Measurements from ENCODE around the gene COL4A2. TPM values are rescaled to one million over a fixed set of nuclear protein-coding genes. Genes with fewer than 3 reads are reported as not detected.
A peak's percentile ranks its signal among the peaks of the same experiment; 100 is the strongest.

The COL4A2 gene
- total and polyA plus RNA-seq, 4 donors, result 8.0 to 45.2 (median 40.3) TPM

DNA sequence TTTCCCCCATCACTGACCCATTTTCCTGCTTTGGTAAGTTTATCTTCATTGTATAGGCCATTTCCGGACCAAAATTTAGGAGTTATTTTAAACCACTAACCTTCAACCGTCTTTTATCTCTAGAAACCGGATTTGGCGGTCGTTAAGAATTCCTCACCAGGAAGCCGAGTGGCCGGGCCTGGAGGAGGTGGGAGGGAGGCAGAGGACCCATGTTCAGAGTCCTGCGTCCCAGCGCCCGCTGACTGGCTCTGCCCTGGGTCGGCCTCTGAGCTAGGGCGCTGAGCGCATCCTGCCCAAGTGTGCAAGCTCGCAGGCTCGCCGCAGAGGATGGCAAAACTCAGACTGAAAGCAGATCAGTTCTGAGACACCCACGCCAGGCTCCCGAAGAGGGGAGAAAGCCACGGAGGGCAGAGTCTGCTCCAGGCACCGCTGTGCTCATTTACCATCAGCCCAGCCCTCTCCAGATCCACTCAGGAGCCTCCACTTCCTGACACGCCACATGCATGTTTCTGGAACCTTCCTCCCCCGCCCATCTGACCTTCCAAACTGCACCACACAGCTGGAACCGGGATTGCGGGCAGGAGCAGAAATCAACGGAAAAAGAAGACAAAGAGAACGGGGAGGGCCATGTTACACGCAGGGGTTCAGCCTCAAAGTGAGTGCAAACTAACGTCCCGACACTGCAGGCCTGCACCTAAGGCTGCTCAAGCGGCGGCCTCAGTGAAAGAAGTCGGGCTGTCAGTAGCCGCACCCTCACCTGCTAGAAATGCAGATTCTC lies 8.4 kb upstream of the COL4A2 start:
- no peak for TF ChIP-seq RXRA (IDR thresholded peaks at IDR 0.05)
- no peak for TF ChIP-seq YY1 (IDR thresholded peaks at IDR 0.05)
- TF ChIP-seq, protein P1, sequence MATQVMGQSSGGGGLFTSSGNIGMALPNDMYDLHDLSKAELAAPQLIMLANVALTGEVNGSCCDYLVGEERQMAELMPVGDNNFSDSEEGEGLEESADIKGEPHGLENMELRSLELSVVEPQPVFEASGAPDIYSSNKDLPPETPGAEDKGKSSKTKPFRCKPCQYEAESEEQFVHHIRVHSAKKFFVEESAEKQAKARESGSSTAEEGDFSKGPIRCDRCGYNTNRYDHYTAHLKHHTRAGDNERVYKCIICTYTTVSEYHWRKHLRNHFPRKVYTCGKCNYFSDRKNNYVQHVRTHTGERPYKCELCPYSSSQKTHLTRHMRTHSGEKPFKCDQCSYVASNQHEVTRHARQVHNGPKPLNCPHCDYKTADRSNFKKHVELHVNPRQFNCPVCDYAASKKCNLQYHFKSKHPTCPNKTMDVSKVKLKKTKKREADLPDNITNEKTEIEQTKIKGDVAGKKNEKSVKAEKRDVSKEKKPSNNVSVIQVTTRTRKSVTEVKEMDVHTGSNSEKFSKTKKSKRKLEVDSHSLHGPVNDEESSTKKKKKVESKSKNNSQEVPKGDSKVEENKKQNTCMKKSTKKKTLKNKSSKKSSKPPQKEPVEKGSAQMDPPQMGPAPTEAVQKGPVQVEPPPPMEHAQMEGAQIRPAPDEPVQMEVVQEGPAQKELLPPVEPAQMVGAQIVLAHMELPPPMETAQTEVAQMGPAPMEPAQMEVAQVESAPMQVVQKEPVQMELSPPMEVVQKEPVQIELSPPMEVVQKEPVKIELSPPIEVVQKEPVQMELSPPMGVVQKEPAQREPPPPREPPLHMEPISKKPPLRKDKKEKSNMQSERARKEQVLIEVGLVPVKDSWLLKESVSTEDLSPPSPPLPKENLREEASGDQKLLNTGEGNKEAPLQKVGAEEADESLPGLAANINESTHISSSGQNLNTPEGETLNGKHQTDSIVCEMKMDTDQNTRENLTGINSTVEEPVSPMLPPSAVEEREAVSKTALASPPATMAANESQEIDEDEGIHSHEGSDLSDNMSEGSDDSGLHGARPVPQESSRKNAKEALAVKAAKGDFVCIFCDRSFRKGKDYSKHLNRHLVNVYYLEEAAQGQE (IDR thresholded peaks at IDR 0.05), result no peak
- no peak for TF ChIP-seq RAD21 (IDR thresholded peaks at IDR 0.05)
- TF ChIP-seq, protein P2, sequence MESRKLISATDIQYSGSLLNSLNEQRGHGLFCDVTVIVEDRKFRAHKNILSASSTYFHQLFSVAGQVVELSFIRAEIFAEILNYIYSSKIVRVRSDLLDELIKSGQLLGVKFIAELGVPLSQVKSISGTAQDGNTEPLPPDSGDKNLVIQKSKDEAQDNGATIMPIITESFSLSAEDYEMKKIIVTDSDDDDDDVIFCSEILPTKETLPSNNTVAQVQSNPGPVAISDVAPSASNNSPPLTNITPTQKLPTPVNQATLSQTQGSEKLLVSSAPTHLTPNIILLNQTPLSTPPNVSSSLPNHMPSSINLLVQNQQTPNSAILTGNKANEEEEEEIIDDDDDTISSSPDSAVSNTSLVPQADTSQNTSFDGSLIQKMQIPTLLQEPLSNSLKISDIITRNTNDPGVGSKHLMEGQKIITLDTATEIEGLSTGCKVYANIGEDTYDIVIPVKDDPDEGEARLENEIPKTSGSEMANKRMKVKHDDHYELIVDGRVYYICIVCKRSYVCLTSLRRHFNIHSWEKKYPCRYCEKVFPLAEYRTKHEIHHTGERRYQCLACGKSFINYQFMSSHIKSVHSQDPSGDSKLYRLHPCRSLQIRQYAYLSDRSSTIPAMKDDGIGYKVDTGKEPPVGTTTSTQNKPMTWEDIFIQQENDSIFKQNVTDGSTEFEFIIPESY (IDR thresholded peaks at IDR 0.05), result no peak
- TF ChIP-seq, protein P3, sequence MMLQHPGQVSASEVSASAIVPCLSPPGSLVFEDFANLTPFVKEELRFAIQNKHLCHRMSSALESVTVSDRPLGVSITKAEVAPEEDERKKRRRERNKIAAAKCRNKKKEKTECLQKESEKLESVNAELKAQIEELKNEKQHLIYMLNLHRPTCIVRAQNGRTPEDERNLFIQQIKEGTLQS (IDR thresholded peaks at IDR 0.05), result no peak
- TF ChIP-seq HNF4G (IDR thresholded peaks at IDR 0.05), result no peak
- no peak for TF ChIP-seq EGR1 (IDR thresholded peaks at IDR 0.05; ENCODE audit: low read depth in 2 of 2)
- TF ChIP-seq, protein P4, sequence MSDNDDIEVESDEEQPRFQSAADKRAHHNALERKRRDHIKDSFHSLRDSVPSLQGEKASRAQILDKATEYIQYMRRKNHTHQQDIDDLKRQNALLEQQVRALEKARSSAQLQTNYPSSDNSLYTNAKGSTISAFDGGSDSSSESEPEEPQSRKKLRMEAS (IDR thresholded peaks at IDR 0.05), result peak; percentile 10
- TF ChIP-seq SP1 (IDR thresholded peaks at IDR 0.05), result no peak
- TF ChIP-seq NR2F2 (IDR thresholded peaks at IDR 0.05), result peak; percentile 61
- no peak for TF ChIP-seq GABPA (IDR thresholded peaks at IDR 0.05 in 1 of 2, conservative IDR thresholded peaks at IDR 0.05 in 1 of 2)
- TF ChIP-seq, protein P5, sequence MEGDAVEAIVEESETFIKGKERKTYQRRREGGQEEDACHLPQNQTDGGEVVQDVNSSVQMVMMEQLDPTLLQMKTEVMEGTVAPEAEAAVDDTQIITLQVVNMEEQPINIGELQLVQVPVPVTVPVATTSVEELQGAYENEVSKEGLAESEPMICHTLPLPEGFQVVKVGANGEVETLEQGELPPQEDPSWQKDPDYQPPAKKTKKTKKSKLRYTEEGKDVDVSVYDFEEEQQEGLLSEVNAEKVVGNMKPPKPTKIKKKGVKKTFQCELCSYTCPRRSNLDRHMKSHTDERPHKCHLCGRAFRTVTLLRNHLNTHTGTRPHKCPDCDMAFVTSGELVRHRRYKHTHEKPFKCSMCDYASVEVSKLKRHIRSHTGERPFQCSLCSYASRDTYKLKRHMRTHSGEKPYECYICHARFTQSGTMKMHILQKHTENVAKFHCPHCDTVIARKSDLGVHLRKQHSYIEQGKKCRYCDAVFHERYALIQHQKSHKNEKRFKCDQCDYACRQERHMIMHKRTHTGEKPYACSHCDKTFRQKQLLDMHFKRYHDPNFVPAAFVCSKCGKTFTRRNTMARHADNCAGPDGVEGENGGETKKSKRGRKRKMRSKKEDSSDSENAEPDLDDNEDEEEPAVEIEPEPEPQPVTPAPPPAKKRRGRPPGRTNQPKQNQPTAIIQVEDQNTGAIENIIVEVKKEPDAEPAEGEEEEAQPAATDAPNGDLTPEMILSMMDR (IDR thresholded peaks at IDR 0.05; ENCODE audit: low read depth, low read length, missing input control), result no peak
- no peak for TF ChIP-seq FOXA1 (IDR thresholded peaks at IDR 0.05)
- no peak for TF ChIP-seq JUND (IDR thresholded peaks at IDR 0.05)
- no peaks in the 10 kb centered on the region for H3K9me3 ChIP-seq (ENCODE audit: control insufficient read depth in 4 of 4, low read length in 3 of 4)
- no peak for DNase-seq (ENCODE audit: low spot score)
- no peak overlapping the region for H3K4me3 ChIP-seq (ENCODE audit: low read depth in 1 of 3, low read length in 3 of 3)
- no peak overlapping the region for H3K9ac ChIP-seq (ENCODE audit: low read depth in 1 of 2, low read length in 2 of 2)
- 33% methylated on average over 33 of the region's 33 CpGs for WGBS
- peaks cover 0 to 7% (median 1%) of the 10 kb centered on the region in 4 donors for H3K4me1 ChIP-seq (ENCODE audit: control insufficient read depth in 4 of 4, insufficient read depth in 4 of 4, low read length in 3 of 4)
- peak overlapping the region; percentile 15 to 59 for H3K27ac ChIP-seq (ENCODE audit: low read depth in 1 of 2, low read length in 2 of 2)
- H3K36me3 ChIP-seq (ENCODE audit: control insufficient read depth in 4 of 4, insufficient read depth in 3 of 4, low read depth in 1 of 4, low read length in 3 of 4), result no peaks in the 10 kb centered on the region
- H3K27me3 ChIP-seq (ENCODE audit: control insufficient read depth in 4 of 4, insufficient read depth in 4 of 4, low read length in 3 of 4), result peaks cover 0 to 16% (median 8%) of the 10 kb centered on the region in 4 donors

Data from liver (tissue), 9 donors.